Natural killer cell (primary cell): ENCODE measurements around the gene SIRT2. TPM values are rescaled to one million over a fixed set of nuclear protein-coding genes. Genes with fewer than 3 reads are reported as not detected.

Source experiments
- ATAC-seq, 3 donors: fragments of 150-1000 bp in 2 of 3; fragments of 200-7000 bp in 1 of 3; cut with Tn5 transposase; 1 replicate in 1 of 3; 2 replicates in 2 of 3; pipeline ENCODE4 v1.10.0; 2021; ENCODE audit warnings: mild to moderate bottlenecking in 2 of 3, moderate library complexity in 2 of 3
- DNase-seq, 2 donors: peaks; one replicate each; pipeline versions ENCODE4 v3.0.0 to v3.0.0-alpha.2; 2013 to 2021; ENCODE audit warnings: mixed read lengths in 1 of 2
- H3K27ac ChIP-seq: one replicate; pipeline ENCODE4 v1.5.1; 2013; ENCODE audit warnings: mild to moderate bottlenecking, low read length
- H3K27me3 ChIP-seq: one replicate; pipeline ENCODE4 v1.6.1; 2013; ENCODE audit warnings: low read length; ENCODE audit not compliant: control insufficient read depth, insufficient read depth
- H3K36me3 ChIP-seq: one replicate; pipeline ENCODE4 v1.6.1; 2013; ENCODE audit warnings: low read length; ENCODE audit not compliant: control insufficient read depth, insufficient read depth
- H3K4me1 ChIP-seq: one replicate; pipeline ENCODE4 v1.6.1; 2013; ENCODE audit warnings: low read length; ENCODE audit not compliant: control insufficient read depth, insufficient read depth
- H3K4me3 ChIP-seq: one replicate; pipeline ENCODE4 v1.5.1; 2013; ENCODE audit warnings: low read length
- H3K9me3 ChIP-seq: one replicate; pipeline ENCODE4 v1.6.1; 2013; ENCODE audit warnings: low read length; ENCODE audit not compliant: control insufficient read depth, insufficient read depth
- H3K27ac Mint-ChIP-seq, 2 donors: one replicate each; pipeline ENCODE4 v1.8.0; 2022; ENCODE audit warnings: mild to moderate bottlenecking in 2 of 2, mixed read lengths in 2 of 2, moderate library complexity in 1 of 2
- H3K27me3 Mint-ChIP-seq, 2 donors: one replicate each; pipeline ENCODE4 v1.8.0; 2022; ENCODE audit warnings: low read depth in 2 of 2, mixed read lengths in 2 of 2
- H3K36me3 Mint-ChIP-seq: one replicate; pipeline ENCODE4 v1.8.0; 2022; ENCODE audit warnings: mixed read lengths
- H3K4me1 Mint-ChIP-seq, 2 donors: one replicate each; pipeline ENCODE4 v1.8.0; 2022; ENCODE audit warnings: mixed read lengths in 2 of 2
- H3K4me3 Mint-ChIP-seq: one replicate; pipeline ENCODE4 v1.8.0; 2022; ENCODE audit warnings: mild to moderate bottlenecking, moderate library complexity, mixed read lengths
- H3K9me3 Mint-ChIP-seq, 2 donors: one replicate each; pipeline ENCODE4 v1.8.0; 2022; ENCODE audit warnings: mixed read lengths in 2 of 2
- CTCF ChIP-seq: fragments of 200-600 bp; IDR thresholded peaks from one replicate; pipeline ENCODE4 v1.8.0; 2022; ENCODE audit warnings: antibody characterized with exemption
- WGBS: methylation state at CpG from one replicate; pipeline ENCODE4 v1.1.7; 2013; ENCODE audit warnings: missing lambda C conversion rate; ENCODE audit not compliant: insufficient coverage; 5-methylcytosine and 5-hydroxymethylcytosine counted together
- intact Hi-C: fragments of 100-400 bp; cut with micrococcal nuclease; formaldehyde crosslinking; loops from one replicate; pipeline ENCODE4 v1.14.2; 2022
- total RNA-seq, 4 donors: library from RNA; stranded (reverse); fragments of 120-200 nt in 1 of 4; gene quantifications; one replicate each; pipeline versions ENCODE4 v1.2.3 to v1.2.4, GENCODE V29; 2013 to 2022

SIRT2 gene
- total RNA-seq, 3 donors from 2014 or later (not counting 1 experiment from before 2014, with no cell fraction given): 171 to 283 (median 208) TPM

DNA sequence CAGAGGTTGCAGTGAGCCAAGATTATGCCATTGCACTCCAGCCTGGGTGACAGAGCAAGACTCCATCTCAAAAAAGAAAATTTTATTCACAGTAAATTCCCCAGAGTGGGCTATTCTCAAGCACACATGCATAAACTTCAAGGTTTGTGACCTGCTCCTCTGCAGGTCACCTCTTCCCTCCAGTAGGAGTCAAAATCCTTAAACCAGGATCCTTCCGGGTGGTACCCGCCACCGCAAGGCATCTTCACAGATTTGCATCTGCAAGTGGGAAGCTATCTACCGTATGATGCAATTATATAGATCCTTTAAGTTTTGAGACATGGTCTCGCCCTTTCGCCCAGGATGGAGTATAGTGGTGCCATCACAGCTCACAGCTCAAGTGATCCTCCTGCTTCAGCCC, 64.8 kb downstream of the SIRT2 start:
- TF ChIP-seq CTCF: no peak
- H3K27ac ChIP-seq: no peak overlapping the region
- Mint-ChIP-seq H3K4me1 (peaks cover 14 to 22% of the 10 kb centered on the region in 2 donors), H3K4me3 (no peak overlapping the region), H3K9me3 (no peaks in the 10 kb centered on the region), H3K27ac (no peak overlapping the region), H3K27me3 (no peaks in the 10 kb centered on the region), H3K36me3 (no peaks in the 10 kb centered on the region)
- peaks cover 45% of the 10 kb centered on the region for H3K36me3 ChIP-seq
- DNase-seq (peak in 1 of 2 donors; percentile 5), ATAC-seq (no peak)
- intact Hi-C loops: loop anchor here (5.0 kb wide), 1 partner anchor 63 kb away; the partner anchor contains the start of genes NFKBIB and SIRT2
- H3K9me3 ChIP-seq: no peaks in the 10 kb centered on the region
- no peaks in the 10 kb centered on the region for H3K27me3 ChIP-seq
- WGBS: 96% methylated on average over 6 of the region's 6 CpGs
- H3K4me3 ChIP-seq: no peak overlapping the region
- H3K4me1 ChIP-seq: peaks cover 16% of the 10 kb centered on the region

DNA sequence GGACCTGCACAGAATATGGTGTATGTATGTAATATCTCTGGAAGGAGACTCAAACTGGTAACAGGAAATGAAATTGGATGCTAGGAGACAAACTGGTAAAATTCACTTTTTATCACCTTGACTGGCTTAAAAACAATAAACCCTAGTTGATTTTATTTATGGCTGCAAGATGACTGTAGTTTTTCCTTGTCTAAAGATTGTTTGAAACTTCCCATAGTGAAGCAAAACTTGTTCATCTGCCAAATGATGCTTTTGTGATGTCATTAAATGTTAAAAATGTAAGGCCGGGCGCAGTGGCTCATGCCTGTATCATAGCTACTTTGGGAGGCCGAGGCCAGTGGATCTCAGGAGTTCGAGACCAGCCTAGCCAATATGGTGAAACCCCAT, 65.3 kb downstream of the SIRT2 start:
- DNase-seq: no peak
- no peak overlapping the region for H3K27ac Mint-ChIP-seq
- Histone ChIP-seq H3K36me3 (peaks cover 42% of the 10 kb centered on the region), H3K9me3 (no peaks in the 10 kb centered on the region), H3K4me3 (no peak overlapping the region), H3K27ac (no peak overlapping the region), H3K4me1 (peaks cover 16% of the 10 kb centered on the region), H3K27me3 (no peaks in the 10 kb centered on the region)
- WGBS: 100% methylated on average over 3 of the region's 4 CpGs
- intact Hi-C loops: loop anchor here (5.0 kb wide), 1 partner anchor 63 kb away; the partner anchor contains the start of genes NFKBIB and SIRT2
- no peaks in the 10 kb centered on the region for H3K36me3 Mint-ChIP-seq
- no peak for ATAC-seq
- no peaks in the 10 kb centered on the region for H3K9me3 Mint-ChIP-seq
- H3K4me1 Mint-ChIP-seq: peaks cover 14 to 22% of the 10 kb centered on the region in 2 donors
- no peak for TF ChIP-seq CTCF
- no peaks in the 10 kb centered on the region for H3K27me3 Mint-ChIP-seq
- no peak overlapping the region for H3K4me3 Mint-ChIP-seq

DNA sequence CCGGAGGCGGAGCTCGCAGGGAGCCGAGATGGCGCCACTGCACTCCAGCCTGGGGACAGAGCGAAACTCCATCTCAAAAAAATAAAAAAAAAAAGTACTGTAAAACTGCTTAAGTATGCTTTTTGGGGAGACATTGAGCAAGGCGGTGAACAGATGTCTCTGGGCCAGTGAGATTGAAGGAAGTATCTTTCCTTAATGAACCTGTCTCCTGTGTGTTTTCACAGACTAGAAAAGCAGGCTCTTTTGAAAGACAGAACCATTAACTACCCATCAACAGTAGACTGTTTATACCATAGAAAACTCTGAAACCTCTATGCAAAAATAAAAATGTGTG, 66.4 kb downstream of the SIRT2 start:
- H3K27ac Mint-ChIP-seq: peak overlapping the region in 1 of 2 donors; percentile 73
- DNase-seq (no peak), ATAC-seq (no peak)
- Histone ChIP-seq H3K36me3 (peaks cover 34% of the 10 kb centered on the region), H3K27me3 (no peaks in the 10 kb centered on the region), H3K9me3 (no peaks in the 10 kb centered on the region), H3K4me1 (peaks cover 16% of the 10 kb centered on the region), H3K4me3 (no peak overlapping the region), H3K27ac (no peak overlapping the region)
- intact Hi-C loops: loop anchor here (5.0 kb wide), 1 partner anchor 64 kb away; the partner anchor contains the start of genes NFKBIB and SIRT2
- no peaks in the 10 kb centered on the region for H3K36me3 Mint-ChIP-seq
- H3K4me3 Mint-ChIP-seq: peak overlapping the region; percentile 9
- whole genome bisulfite sequencing: 94% methylated on average over 6 of the region's 7 CpGs
- H3K27me3 Mint-ChIP-seq: no peaks in the 10 kb centered on the region
- TF ChIP-seq CTCF: no peak
- peaks cover 14 to 17% of the 10 kb centered on the region in 2 donors for H3K4me1 Mint-ChIP-seq
- no peaks in the 10 kb centered on the region for H3K9me3 Mint-ChIP-seq

GRCh38 chr19:38831142-38831605, 68.2 kb downstream of the SIRT2 start:
- Histone ChIP-seq H3K27me3 (no peaks in the 10 kb centered on the region), H3K9me3 (no peaks in the 10 kb centered on the region), H3K4me1 (peaks cover 16% of the 10 kb centered on the region), H3K27ac (peak overlapping the region; percentile 69), H3K4me3 (peak overlapping the region; percentile 64), H3K36me3 (peaks cover 26% of the 10 kb centered on the region)
- no peaks in the 10 kb centered on the region for H3K9me3 Mint-ChIP-seq
- ATAC-seq (peak; percentile 39 to 52 (median 43)), DNase-seq (no peak)
- H3K4me3 Mint-ChIP-seq: peak overlapping the region; percentile 97
- no peaks in the 10 kb centered on the region for H3K36me3 Mint-ChIP-seq
- WGBS: 5% methylated on average over 16 of the region's 16 CpGs
- no peaks in the 10 kb centered on the region for H3K27me3 Mint-ChIP-seq
- H3K4me1 Mint-ChIP-seq: peaks cover 14 to 22% of the 10 kb centered on the region in 2 donors
- no peak for TF ChIP-seq CTCF
- peak overlapping the region; percentile 93 to 95 for H3K27ac Mint-ChIP-seq
- intact Hi-C loops: loop anchor here (1.0 to 5.0 kb wide), 4 partner anchors 19 to 100 kb away; partner anchors contain the start of genes MRPS12, NFKBIB, SARS2 and SIRT2
